Transverse colon (tissue), 4 donors: Measurements from ENCODE around the gene ARMC3. TPM values are rescaled to one million over a fixed set of nuclear protein-coding genes. Genes with fewer than 3 reads are reported as not detected.

Experiments used
- DNase-seq: peaks from one replicate; pipeline ENCODE4 v3.0.0-alpha.2; 2019
- H3K27ac ChIP-seq, 4 donors: fragments of 200-600 bp; sonication (generic); 2 replicates each; pipeline ENCODE4 v1.5.1; 2016 to 2018; ENCODE audit warnings: inconsistent platforms in 4 of 4
- H3K27me3 ChIP-seq: fragments of 200-600 bp; sonication (generic); 2 replicates; pipeline ENCODE4 v1.5.1; 2017; ENCODE audit warnings: inconsistent platforms
- H3K36me3 ChIP-seq, 4 donors: fragments of 200-600 bp; sonication (generic); 2 replicates each; pipeline ENCODE4 v1.5.1; 2017 to 2019; ENCODE audit warnings: inconsistent platforms in 4 of 4
- H3K4me1 ChIP-seq, 4 donors: fragments of 200-600 bp; sonication (generic); 2 replicates each; pipeline ENCODE4 v1.5.1; 2017 to 2020; ENCODE audit warnings: inconsistent platforms in 4 of 4
- H3K4me3 ChIP-seq, 4 donors: fragments of 200-600 bp; sonication (generic); 1 replicate in 1 of 4; 2 replicates in 3 of 4; pipeline versions ENCODE4 v1.5.1 to v1.6.1; 2017 to 2019; ENCODE audit warnings: inconsistent platforms in 4 of 4
- H3K9me3 ChIP-seq, 2 donors: fragments of 200-600 bp; sonication (generic); 2 replicates each; pipeline ENCODE4 v1.5.1; 2017 to 2019; ENCODE audit warnings: inconsistent platforms in 2 of 2
- EP300 ChIP-seq: sonication (generic); formaldehyde crosslinking; IDR thresholded peaks from one replicate; pipeline ENCODE4 v1.6.1; 2017; ENCODE audit warnings: antibody characterized with exemption, low read depth
- POLR2A ChIP-seq: fragments of 450-650 bp; IDR thresholded peaks from one replicate; pipeline ENCODE4 v1.6.1; 2016; ENCODE audit warnings: antibody characterized with exemption, mild to moderate bottlenecking, moderate library complexity
- POLR2AphosphoS5 ChIP-seq, 3 donors: sonication (generic); formaldehyde crosslinking; IDR thresholded peaks; one replicate each; pipeline ENCODE4 v1.6.1; 2016; ENCODE audit warnings: antibody characterized with exemption in 3 of 3
- WGBS, 2 donors: methylation state at CpG; one replicate each; pipeline ENCODE4 v1.1.5; 2018; ENCODE audit warnings: low coverage in 1 of 2; 5-methylcytosine and 5-hydroxymethylcytosine counted together
- in situ Hi-C, 4 donors: fragments of 200-750 bp; cut with MboI; loops; one replicate each; pipeline versions ENCODE4 v1.15.0 to v1.15.1; 2017; ENCODE audit warnings: low sequenced_read_pairs in 3 of 4, low pct_ligation_motif_present in 1 of 4, low pct_unique_long_range_greater_than_20kb in 1 of 4
- intact Hi-C: fragments of 100-400 bp; cut with DNase I; formaldehyde crosslinking; loops from one replicate; pipeline ENCODE4 v1.15.1; 2023; ENCODE audit warnings: low total_unique reads
- total RNA-seq, 4 donors: library from RNA; depleted of rRNA; stranded (reverse); fragments of >200 nt; gene quantifications; one replicate each; pipeline ENCODE4 v1.1.0, GENCODE V29; 2016
- TF ChIP-seq, protein P1 (sequence below), 5 experiments: fragments of 200-600 bp in 3 of 5; fragments of 450-650 bp in 2 of 5; sonication (generic) in 3 of 5; IDR thresholded peaks; 1 replicate in 2 of 5; 2 replicates in 3 of 5; pipeline ENCODE4 v1.5.1; 2016 to 2017; ENCODE audit warnings: antibody characterized with exemption in 5 of 5, inconsistent platforms in 3 of 5, mild to moderate bottlenecking in 2 of 5, moderate library complexity in 1 of 5

The ARMC3 gene, protein sequence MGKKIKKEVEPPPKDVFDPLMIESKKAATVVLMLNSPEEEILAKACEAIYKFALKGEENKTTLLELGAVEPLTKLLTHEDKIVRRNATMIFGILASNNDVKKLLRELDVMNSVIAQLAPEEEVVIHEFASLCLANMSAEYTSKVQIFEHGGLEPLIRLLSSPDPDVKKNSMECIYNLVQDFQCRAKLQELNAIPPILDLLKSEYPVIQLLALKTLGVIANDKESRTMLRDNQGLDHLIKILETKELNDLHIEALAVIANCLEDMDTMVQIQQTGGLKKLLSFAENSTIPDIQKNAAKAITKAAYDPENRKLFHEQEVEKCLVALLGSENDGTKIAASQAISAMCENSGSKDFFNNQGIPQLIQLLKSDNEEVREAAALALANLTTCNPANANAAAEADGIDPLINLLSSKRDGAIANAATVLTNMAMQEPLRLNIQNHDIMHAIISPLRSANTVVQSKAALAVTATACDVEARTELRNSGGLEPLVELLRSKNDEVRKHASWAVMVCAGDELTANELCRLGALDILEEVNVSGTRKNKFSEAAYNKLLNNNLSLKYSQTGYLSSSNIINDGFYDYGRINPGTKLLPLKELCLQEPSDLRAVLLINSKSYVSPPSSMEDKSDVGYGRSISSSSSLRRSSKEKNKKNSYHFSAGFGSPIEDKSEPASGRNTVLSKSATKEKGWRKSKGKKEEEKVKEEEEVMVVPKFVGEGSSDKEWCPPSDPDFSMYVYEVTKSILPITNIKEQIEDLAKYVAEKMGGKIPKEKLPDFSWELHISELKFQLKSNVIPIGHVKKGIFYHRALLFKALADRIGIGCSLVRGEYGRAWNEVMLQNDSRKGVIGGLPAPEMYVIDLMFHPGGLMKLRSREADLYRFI
- total RNA-seq, result not detected

- peak; percentile 38 for DNase-seq
- in situ Hi-C loops (no loop called here), intact Hi-C loops (no loop called here)
These were observed at the start of gene ARMC3 for GRCh38 chr10:22927661-22928403. Gene ARMC3 (plus strand): TSS chr10:22928053. CDS start chr10:22931997, 3,944 bp downstream.

GRCh38 chr10:22891797-22892196, 36.1 kb upstream of the ARMC3 start:
- intact Hi-C loops, result no loop called here
- Histone ChIP-seq H3K27me3 (no peaks in the 10 kb centered on the region), H3K36me3 (no peaks in the 10 kb centered on the region), H3K4me3 (no peak overlapping the region), H3K27ac (no peak overlapping the region), H3K9me3 (peaks cover 0 to 9% of the 10 kb centered on the region in 2 donors), H3K4me1 (no peaks in the 10 kb centered on the region)
- 70 to 78% methylated on average over 2 of the region's 2 CpGs for WGBS, 2 donors
- DNase-seq, result no peak
- no peak for TF ChIP-seq POLR2AphosphoS5 (IDR thresholded peaks at IDR 0.05)
- in situ Hi-C loops, result no loop called here

More at GRCh38 chr10:22927661-22928403, at the start of gene ARMC3:
- TF ChIP-seq POLR2AphosphoS5 (IDR thresholded peaks at IDR 0.05), result no peak
- no peak for TF ChIP-seq EP300
- TF ChIP-seq POLR2A, result no peak
- TF ChIP-seq, protein P1, sequence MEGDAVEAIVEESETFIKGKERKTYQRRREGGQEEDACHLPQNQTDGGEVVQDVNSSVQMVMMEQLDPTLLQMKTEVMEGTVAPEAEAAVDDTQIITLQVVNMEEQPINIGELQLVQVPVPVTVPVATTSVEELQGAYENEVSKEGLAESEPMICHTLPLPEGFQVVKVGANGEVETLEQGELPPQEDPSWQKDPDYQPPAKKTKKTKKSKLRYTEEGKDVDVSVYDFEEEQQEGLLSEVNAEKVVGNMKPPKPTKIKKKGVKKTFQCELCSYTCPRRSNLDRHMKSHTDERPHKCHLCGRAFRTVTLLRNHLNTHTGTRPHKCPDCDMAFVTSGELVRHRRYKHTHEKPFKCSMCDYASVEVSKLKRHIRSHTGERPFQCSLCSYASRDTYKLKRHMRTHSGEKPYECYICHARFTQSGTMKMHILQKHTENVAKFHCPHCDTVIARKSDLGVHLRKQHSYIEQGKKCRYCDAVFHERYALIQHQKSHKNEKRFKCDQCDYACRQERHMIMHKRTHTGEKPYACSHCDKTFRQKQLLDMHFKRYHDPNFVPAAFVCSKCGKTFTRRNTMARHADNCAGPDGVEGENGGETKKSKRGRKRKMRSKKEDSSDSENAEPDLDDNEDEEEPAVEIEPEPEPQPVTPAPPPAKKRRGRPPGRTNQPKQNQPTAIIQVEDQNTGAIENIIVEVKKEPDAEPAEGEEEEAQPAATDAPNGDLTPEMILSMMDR (IDR thresholded peaks at IDR 0.05), result no peak
- peaks cover 18% of the 10 kb centered on the region for H3K27me3 ChIP-seq
- peaks cover 0 to 9% (median 0%) of the 10 kb centered on the region in 4 donors for H3K4me1 ChIP-seq
- H3K27ac ChIP-seq, result no peak within 1 kb of the TSS
- 19 to 47% methylated on average over 2 to 41 of the region's 41 CpGs for WGBS, 2 donors
- no peaks in the 10 kb centered on the region for H3K36me3 ChIP-seq
- H3K9me3 ChIP-seq, result no peaks in the 10 kb centered on the region
- peak within 1 kb of the TSS in 3 of 4 donors; percentile 21 to 49 (median 23) for H3K4me3 ChIP-seq

DNA sequence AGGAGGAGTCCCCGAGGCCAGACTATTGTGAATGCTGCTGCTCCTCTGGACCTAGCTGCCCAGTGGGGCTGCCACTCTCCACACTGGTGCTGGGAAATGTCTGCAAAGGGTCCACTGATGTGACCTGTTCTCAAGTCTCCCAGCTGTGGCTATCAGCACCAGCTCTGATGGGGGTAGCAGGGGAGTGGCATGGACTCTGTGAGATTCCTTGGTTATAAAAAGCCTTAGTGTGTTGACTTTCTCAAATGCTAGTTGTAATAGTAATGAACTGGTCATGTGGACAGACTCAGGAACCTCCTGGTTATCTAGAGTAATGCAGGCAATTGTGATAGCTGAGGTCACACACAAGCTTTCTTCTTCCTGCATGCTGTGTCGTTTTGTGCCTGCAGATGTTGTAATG, 34.1 kb upstream of the ARMC3 start:
- 20 to 71% methylated on average over 1 to 2 of the region's 2 CpGs for WGBS, 2 donors
- H3K36me3 ChIP-seq, result no peaks in the 10 kb centered on the region
- H3K9me3 ChIP-seq, result peaks cover 0 to 9% of the 10 kb centered on the region in 2 donors
- in situ Hi-C loops, result no loop called here
- H3K4me1 ChIP-seq, result no peaks in the 10 kb centered on the region
- DNase-seq, result no peak
- H3K4me3 ChIP-seq, result no peak overlapping the region
- H3K27me3 ChIP-seq, result no peaks in the 10 kb centered on the region
- intact Hi-C loops, result no loop called here
- no peak overlapping the region for H3K27ac ChIP-seq
- TF ChIP-seq POLR2AphosphoS5 (IDR thresholded peaks at IDR 0.05) (no peak), EP300 (no peak), POLR2A (no peak)
- TF ChIP-seq, protein P1 (IDR thresholded peaks at IDR 0.05), result no peak

- in situ Hi-C loops, result no loop called here
- no peaks in the 10 kb centered on the region for H3K36me3 ChIP-seq
- 62% methylated on average over 4 of the region's 4 CpGs; no CpG with 5 or more reads in 1 of the 2 donors for WGBS, 2 donors
These were observed 33.1 kb upstream of the ARMC3 start for GRCh38 chr10:22894714-22895113.

More at GRCh38 chr10:22894714-22895113, 33.1 kb upstream of the ARMC3 start:
- intact Hi-C loops, result no loop called here
- Histone ChIP-seq H3K4me3 (no peak overlapping the region), H3K4me1 (no peaks in the 10 kb centered on the region), H3K9me3 (peaks cover 0 to 9% of the 10 kb centered on the region in 2 donors), H3K27ac (no peak overlapping the region), H3K27me3 (no peaks in the 10 kb centered on the region)
- DNase-seq, result no peak
- no peak for TF ChIP-seq EP300
